Measurements from ENCODE around the gene HOXC9. TPM values are rescaled to one million over a fixed set of nuclear protein-coding genes. Genes with fewer than 3 reads are reported as not detected.

The HOXC9 gene
- total RNA-seq, 2 experiments from 2014 or later = not detected

DNA sequence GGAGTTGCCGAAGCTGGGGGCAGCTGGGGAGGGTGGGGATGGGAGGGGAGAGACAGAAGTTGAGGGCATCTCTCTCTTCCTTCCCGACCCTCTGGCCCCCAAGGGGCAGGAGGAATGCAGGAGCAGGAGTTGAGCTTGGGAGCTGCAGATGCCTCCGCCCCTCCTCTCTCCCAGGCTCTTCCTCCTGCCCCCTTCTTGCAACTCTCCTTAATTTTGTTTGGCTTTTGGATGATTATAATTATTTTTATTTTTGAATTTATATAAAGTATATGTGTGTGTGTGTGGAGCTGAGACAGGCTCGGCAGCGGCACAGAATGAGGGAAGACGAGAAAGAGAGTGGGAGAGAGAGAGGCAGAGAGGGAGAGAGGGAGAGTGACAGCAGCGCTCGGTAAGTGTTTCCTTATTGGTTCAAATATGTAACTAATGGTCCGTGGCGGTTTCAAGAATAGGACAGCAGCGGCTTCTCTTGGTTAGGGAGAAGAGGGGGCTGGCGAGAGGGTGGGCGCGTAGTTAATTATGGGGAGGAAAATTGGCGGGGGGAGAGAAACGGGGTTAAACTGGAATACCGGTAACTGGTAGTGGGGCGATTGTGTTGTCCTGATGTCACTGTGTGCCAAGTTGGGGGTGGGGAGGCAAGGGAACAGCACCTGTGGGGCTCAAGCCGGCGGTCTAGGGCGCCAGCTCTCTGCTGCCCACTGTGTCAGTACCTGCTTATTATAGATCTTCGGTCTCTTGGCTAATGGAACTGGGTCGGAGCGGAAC, 17.2 kb downstream of the HOXC9 start:
- H3K9me3 Mint-ChIP-seq = no peaks in the 10 kb centered on the region
- H3K4me1 Mint-ChIP-seq (ENCODE audit: low read depth) = peaks cover 26% of the 10 kb centered on the region
- H3K36me3 Mint-ChIP-seq (ENCODE audit: low read depth) = no peaks in the 10 kb centered on the region
- CTCF ChIA-PET = interaction anchor here (0.6 to 2.4 kb wide), 13 partner anchors 8 to 198 kb away, joined by 3 to 12 read pairs (median 4); partner anchors contain the start of genes HOXC10, HOXC5 and HOXC8
- no peak overlapping the region for H3K27ac Mint-ChIP-seq
- intact Hi-C loops (cut with micrococcal nuclease) = loop anchor here (1.0 to 5.0 kb wide), 2 partner anchors 8 to 350 kb away; no protein-coding TSS in a partner anchor
- peaks cover 77% of the 10 kb centered on the region for H3K27me3 Mint-ChIP-seq (ENCODE audit: low read depth)
- peak overlapping the region; percentile 76 for H3K4me3 Mint-ChIP-seq
- peak; percentile 19 for DNase-seq

DNA sequence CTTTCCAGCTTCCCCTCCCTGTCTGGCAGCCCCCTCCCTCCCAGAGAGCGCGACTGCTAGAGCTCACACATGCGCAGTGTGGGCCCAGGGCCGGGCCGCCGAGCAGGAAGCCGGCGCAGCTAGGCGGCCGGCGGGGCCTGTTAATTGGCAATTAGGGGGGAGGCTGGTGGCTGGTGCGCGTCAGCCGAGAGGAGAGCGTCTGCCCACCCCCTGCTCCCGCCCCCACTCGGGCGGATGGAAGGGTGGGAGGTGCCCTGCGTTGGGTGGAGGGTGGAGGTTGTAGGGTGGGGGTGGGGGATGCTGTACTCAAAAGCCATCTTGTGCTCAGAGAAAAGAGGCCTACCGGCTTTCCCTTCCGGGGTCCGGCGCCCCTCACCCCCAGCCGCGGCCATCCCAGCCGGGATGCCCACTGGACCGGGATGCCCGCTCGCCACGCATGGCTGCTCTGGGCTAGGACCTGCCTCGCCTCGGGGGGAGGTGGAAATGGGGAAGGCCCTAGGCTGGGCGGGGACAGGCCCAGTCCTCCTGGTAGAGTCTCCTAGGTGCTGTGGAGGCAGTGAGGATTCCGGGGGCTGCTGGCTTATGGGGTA, 18.0 kb downstream of the HOXC9 start:
- intact Hi-C loops (cut with micrococcal nuclease) = loop anchor here (1.0 to 5.0 kb wide), 2 partner anchors 9 to 349 kb away; no protein-coding TSS in a partner anchor
- Mint-ChIP-seq H3K27ac (no peak overlapping the region), H3K9me3 (no peaks in the 10 kb centered on the region), H3K4me3 (peak overlapping the region; percentile 76), H3K27me3 (ENCODE audit: low read depth) (peaks cover 78% of the 10 kb centered on the region), H3K36me3 (ENCODE audit: low read depth) (no peaks in the 10 kb centered on the region), H3K4me1 (ENCODE audit: low read depth) (peaks cover 26% of the 10 kb centered on the region)
- peak; percentile 79 for DNase-seq
- CTCF ChIA-PET = interaction anchor here (0.7 to 2.4 kb wide), 10 partner anchors 9 to 197 kb away, joined by 3 to 12 read pairs (median 4); partner anchors contain the start of genes HOXC10, HOXC5 and HOXC8

DNA sequence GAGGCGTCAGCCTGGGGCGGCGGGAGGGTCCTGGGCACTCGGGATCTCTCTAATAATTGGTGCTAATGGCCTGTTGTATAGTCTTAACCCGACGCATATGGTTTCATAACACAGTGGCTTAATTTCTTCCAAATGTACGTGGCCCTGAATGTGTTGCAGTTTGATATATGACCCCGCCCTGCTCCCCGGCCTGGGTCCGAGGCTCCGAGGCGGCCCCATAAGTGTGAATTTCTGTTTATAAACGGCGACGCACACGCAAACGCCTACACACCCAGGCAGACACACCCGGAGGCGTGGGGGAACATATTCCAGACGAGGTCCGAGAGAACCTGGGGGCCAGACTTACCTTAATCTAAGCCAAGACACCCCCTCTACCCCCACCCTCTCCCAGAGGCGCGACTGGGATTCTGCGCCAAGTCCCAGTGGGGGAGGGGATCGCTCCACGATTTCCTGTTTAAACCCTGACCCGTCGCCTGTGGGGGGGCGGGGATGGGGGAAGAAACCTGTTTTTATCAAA, 18.6 kb downstream of the HOXC9 start:
- Mint-ChIP-seq H3K36me3 (ENCODE audit: low read depth) (no peaks in the 10 kb centered on the region), H3K27ac (no peak overlapping the region), H3K4me1 (ENCODE audit: low read depth) (peaks cover 26% of the 10 kb centered on the region), H3K27me3 (ENCODE audit: low read depth) (peaks cover 78% of the 10 kb centered on the region), H3K9me3 (no peaks in the 10 kb centered on the region), H3K4me3 (peak overlapping the region; percentile 76)
- CTCF ChIA-PET = interaction anchor here (1.2 kb wide), 1 partner anchor 14 kb away, joined by 6 read pairs; the partner anchor contains the start of gene HOXC5
- intact Hi-C loops (cut with micrococcal nuclease) = loop anchor here (5.0 kb wide), 1 partner anchor 349 kb away; no protein-coding TSS in a partner anchor
- DNase-seq = no peak

DNA sequence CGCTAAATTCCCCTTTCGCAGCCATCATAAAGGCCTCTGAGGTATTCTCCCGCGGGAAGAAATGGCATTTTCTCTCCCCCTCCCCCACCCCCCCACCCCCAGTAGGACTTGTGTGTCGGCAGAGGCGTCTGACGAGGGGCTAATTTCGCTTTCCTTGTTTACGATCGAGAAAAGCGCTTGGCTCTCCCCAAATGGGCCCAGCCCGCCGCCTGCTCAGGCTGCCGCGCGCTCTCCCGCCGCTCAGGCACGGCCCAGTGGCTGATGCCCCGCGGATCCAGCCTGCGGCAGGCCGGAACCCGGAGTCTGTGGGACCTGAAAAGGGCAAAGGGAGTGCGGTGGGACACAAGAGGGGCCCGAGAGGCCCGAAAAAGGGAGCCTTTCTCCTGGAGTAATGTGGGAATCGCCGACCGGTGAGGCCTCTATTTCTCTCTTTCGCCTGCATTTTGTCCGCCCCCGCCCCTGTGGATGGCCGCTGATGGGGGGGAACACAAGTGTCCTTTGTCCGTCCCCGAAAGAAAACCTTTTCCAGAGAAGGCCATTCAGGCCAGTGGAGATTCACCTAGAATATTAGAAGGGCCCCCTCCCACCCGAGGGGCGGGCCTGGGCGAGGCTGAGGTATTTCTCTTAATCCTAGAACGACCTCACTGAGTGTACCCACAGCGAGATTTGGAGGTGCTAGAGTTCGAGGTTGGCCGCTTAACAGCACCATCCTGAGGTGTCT, 19.3 kb downstream of the HOXC9 start:
- Mint-ChIP-seq H3K4me3 (no peak overlapping the region), H3K27me3 (ENCODE audit: low read depth) (peaks cover 79% of the 10 kb centered on the region), H3K27ac (no peak overlapping the region), H3K36me3 (ENCODE audit: low read depth) (no peaks in the 10 kb centered on the region), H3K4me1 (ENCODE audit: low read depth) (peaks cover 26% of the 10 kb centered on the region), H3K9me3 (no peaks in the 10 kb centered on the region)
- CTCF ChIA-PET = interaction anchor here (0.6 kb wide), 1 partner anchor 13 kb away, joined by 4 read pairs; no protein-coding TSS in a partner anchor
- intact Hi-C loops (cut with micrococcal nuclease) = loop anchor here (5.0 kb wide), 1 partner anchor 348 kb away; no protein-coding TSS in a partner anchor
- no peak for DNase-seq

DNA sequence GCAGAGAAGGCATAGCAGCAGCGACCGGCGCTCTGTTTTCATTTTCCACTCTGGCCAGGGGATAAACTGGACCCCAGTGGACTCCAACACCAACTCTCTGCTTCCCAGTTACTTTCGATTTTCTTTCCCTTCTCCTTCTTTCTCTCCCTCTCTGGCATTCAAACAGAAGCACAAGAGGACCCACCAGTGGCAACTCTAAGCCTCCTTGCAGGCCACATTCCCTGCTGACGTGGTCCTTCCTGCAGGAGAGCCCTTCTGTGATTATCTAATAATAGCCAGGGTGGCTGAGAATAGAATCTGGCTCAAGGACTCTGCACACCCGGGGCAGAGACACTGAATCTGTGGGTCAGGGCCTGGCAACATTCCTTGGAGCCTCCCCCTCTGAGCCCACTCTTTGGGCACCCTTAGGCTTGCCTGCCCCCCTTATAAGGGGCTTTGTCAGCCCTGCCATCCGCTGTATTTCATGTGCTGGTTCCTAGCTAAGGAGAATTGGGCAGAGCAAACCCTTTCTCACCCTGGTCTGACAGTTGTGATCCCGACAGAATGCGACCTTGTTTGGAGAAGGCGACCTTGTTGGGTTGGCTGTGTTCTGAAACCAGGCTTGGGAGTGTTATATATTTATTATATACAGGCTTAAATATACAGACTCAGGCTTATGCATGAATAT, 20.1 kb downstream of the HOXC9 start:
- intact Hi-C loops (cut with micrococcal nuclease) = loop anchor here (5.0 kb wide), 1 partner anchor 347 kb away; no protein-coding TSS in a partner anchor
- Mint-ChIP-seq H3K4me3 (no peak overlapping the region), H3K4me1 (ENCODE audit: low read depth) (peaks cover 21% of the 10 kb centered on the region), H3K27me3 (ENCODE audit: low read depth) (peaks cover 75% of the 10 kb centered on the region), H3K9me3 (no peaks in the 10 kb centered on the region), H3K27ac (peak overlapping the region; percentile 50), H3K36me3 (ENCODE audit: low read depth) (no peaks in the 10 kb centered on the region)
- CTCF ChIA-PET = interaction anchor here (0.6 kb wide), 1 partner anchor 12 kb away, joined by 4 read pairs; no protein-coding TSS in a partner anchor
- DNase-seq = no peak

DNA sequence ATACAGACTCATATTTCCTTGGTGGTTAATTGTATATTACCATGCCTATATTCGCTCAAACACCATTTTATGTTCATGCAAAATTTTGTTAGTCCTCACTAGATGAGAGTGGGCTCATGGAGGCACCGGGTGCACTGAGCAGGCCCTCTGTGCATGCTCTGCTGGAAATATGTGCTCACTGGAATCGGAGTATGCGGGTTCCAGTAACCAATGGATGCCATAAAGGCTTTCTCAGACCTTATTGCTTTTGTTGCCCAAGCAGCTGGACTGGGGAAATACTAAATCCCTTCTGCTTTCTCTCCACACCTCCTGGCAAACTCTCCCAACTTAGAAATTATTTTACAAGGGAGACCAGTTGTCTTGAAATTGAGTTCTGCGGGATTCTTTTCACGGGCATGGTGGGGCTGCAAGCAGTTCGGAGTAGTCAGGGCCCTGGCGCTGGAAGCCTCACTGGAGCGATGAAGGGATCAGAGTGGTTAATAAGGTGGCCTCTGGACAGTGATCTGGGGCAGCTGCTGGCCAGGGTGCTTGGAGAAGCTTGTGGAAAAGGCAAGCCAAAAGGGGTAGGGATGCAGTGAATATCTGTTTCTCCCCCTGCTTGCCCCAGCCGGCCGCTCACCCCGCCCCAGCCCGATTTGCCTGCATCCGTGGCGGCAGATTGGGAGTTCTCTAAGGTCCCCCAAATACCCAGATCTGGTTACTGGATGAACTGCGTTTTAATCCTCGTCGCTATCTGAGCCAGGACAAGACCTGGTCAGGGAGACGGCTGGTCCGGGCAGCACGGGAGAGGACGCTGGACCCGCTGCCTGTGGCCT, 20.8 kb downstream of the HOXC9 start:
- Mint-ChIP-seq H3K4me3 (no peak overlapping the region), H3K9me3 (no peaks in the 10 kb centered on the region), H3K4me1 (ENCODE audit: low read depth) (peaks cover 20% of the 10 kb centered on the region), H3K36me3 (ENCODE audit: low read depth) (no peaks in the 10 kb centered on the region), H3K27me3 (ENCODE audit: low read depth) (peaks cover 72% of the 10 kb centered on the region), H3K27ac (no peak overlapping the region)
- intact Hi-C loops (cut with micrococcal nuclease) = no loop called here
- CTCF ChIA-PET = interaction anchor here (0.6 kb wide), 1 partner anchor 149 kb away, joined by 3 read pairs; no protein-coding TSS in a partner anchor
- DNase-seq = no peak

DNA sequence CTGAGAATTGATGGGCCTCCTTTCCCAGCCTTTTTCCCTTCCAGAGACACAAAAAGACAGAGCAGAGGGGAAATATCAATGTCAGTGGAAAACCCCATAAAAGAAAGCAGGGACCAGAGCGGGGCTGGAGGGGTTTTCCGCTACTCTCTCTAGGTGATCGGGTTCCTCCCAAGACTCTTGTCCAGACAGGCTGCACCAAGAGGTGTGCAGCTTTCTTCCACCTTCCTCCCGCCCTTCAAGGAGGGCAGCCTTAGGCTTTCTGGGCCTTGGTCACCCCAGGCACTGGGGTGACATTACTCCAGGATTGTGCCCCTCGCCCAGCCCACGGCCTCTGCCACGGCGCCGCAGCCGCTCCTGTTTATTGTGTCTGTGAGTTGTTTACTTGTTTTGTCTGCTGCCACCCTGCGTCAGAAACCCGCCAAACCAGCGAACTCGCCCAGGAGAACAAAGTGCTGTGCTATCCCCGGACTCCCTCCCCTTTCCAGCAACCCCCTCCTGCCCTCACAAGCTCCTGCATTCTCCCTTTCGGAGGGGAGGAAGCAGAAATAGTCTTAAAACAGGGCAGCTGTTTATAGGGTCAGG, 21.6 kb downstream of the HOXC9 start:
- Mint-ChIP-seq H3K4me1 (ENCODE audit: low read depth) (peaks cover 20% of the 10 kb centered on the region), H3K27ac (no peak overlapping the region), H3K27me3 (ENCODE audit: low read depth) (peaks cover 71% of the 10 kb centered on the region), H3K4me3 (no peak overlapping the region), H3K9me3 (no peaks in the 10 kb centered on the region), H3K36me3 (ENCODE audit: low read depth) (no peaks in the 10 kb centered on the region)
- CTCF ChIA-PET = interaction anchor here (0.6 to 2.6 kb wide), 3 partner anchors 11 to 179 kb away, joined by 3 to 10 read pairs (median 3); partner anchors contain the start of gene HOXC5
- intact Hi-C loops (cut with micrococcal nuclease) = no loop called here
- DNase-seq = no peak

DNA sequence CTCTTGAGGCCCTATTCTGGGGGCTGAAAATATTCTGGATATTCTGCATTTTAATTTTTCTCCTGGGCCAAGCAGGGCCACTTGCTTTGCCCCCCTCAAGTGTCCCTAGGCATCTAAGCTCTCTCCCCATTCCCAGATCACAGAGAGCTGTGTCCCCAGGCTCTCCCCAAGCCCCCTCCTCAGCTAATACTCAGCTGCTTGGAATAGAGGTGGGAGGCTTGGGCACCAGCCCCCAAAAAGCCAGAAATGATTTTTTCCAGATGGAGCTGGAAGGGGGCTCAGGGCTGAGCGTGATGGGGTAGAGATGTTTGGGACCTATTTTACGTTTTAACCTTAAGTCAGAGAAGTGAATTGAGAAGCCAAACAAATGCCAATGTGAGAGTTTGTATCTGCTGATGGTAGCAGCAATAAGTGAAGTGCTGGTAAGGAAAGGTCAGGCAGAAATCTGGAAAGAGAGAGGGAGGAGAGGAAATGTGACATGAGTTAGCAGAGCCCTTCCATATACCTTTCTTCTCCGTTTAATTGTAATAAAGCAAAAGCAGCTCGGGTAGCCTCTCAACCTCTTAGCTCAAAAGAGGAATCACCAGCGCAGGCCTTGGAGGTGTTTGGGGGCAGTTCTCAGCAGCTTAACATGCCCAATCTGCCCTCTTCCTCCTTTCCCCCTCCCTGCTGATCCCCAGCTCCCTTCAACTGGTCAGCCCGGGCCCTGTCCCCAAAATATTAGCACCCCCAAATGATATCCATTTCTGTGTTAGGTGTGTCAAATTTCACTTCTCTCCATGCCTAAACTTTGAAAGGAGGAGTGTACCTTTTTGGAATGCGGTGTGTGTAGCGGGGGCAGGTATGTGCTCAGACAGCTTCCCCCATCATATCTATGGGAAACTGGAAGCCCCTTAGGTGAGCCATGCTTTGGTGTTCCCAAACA, 23.3 kb downstream of the HOXC9 start:
- DNase-seq = no peak
- H3K9me3 Mint-ChIP-seq = no peaks in the 10 kb centered on the region
- no peaks in the 10 kb centered on the region for H3K36me3 Mint-ChIP-seq (ENCODE audit: low read depth)
- H3K27ac Mint-ChIP-seq = no peak overlapping the region
- peaks cover 79% of the 10 kb centered on the region for H3K27me3 Mint-ChIP-seq (ENCODE audit: low read depth)
- no peak overlapping the region for H3K4me3 Mint-ChIP-seq
- CTCF ChIA-PET = interaction anchor here (1.0 to 2.6 kb wide), 7 partner anchors 9 to 191 kb away, joined by 3 to 10 read pairs (median 5); partner anchors contain the start of gene HOXC8
- H3K4me1 Mint-ChIP-seq (ENCODE audit: low read depth) = peaks cover 18% of the 10 kb centered on the region
- intact Hi-C loops (cut with micrococcal nuclease) = no loop called here

DNA sequence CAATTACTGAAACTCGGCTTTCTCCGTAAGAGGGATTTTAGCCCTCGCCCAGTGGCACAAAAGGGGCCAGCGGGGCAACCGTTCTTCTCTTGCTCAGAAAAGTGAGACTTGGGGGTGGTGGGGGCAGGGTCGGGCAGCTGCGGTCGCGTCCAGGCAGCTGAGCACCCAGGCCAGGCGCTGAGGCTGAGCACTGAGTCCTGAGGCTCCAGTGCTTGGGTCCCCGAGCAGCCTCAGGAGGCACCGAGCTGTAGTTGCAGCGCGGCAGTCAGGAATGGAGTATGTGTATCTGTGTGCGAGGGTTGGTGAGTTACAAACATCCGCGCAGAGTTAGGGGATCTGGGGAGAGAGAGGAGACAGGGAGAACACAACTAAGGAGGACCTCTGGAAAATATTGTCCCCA, 24.2 kb downstream of the HOXC9 start:
- H3K36me3 Mint-ChIP-seq (ENCODE audit: low read depth) = no peaks in the 10 kb centered on the region
- peaks cover 20% of the 10 kb centered on the region for H3K4me1 Mint-ChIP-seq (ENCODE audit: low read depth)
- H3K9me3 Mint-ChIP-seq = no peaks in the 10 kb centered on the region
- peaks cover 83% of the 10 kb centered on the region for H3K27me3 Mint-ChIP-seq (ENCODE audit: low read depth)
- H3K4me3 Mint-ChIP-seq = no peak overlapping the region
- DNase-seq = no peak
- no peak overlapping the region for H3K27ac Mint-ChIP-seq
- intact Hi-C loops (cut with micrococcal nuclease) = no loop called here
- CTCF ChIA-PET = interaction anchor here (1.0 to 2.2 kb wide), 5 partner anchors 8 to 190 kb away, joined by 3 to 9 read pairs (median 4); partner anchors contain the start of gene HOXC8
